Stomach (tissue), 9 donors: ENCODE measurements around the gene PLCH2. TPM values are rescaled to one million over a fixed set of nuclear protein-coding genes. Genes with fewer than 3 reads are reported as not detected.

Experiments used
- DNase-seq, 2 donors: peaks; one replicate each; pipeline versions ENCODE4 v3.0.0 to v3.0.0-alpha.2; 2013 to 2019
- H3K27ac ChIP-seq, 5 donors: fragments of 200-600 bp in 4 of 5; sonication (generic) in 4 of 5; one replicate each; pipeline ENCODE4 v1.5.1; 2013 to 2019; ENCODE audit warnings: mild to moderate bottlenecking in 1 of 5, moderate library complexity in 1 of 5
- H3K27me3 ChIP-seq, 3 donors: fragments of 200-600 bp; sonication (generic); one replicate each; pipeline ENCODE4 v1.5.1; 2017 to 2019; ENCODE audit warnings: mixed run types in 1 of 3
- H3K36me3 ChIP-seq, 4 donors: fragments of 200-600 bp; sonication (generic); 1 replicate in 3 of 4; 2 replicates in 1 of 4; pipeline ENCODE4 v1.5.1; 2016 to 2019
- H3K4me1 ChIP-seq, 4 donors: fragments of 200-600 bp; sonication (generic); one replicate each; pipeline ENCODE4 v1.5.1; 2016 to 2019
- H3K4me3 ChIP-seq, 4 donors: fragments of 200-600 bp; sonication (generic) in 3 of 4; one replicate each; pipeline ENCODE4 v1.5.1; 2016 to 2019; ENCODE audit warnings: mild to moderate bottlenecking in 1 of 4
- H3K9me3 ChIP-seq, 4 donors: fragments of 200-600 bp; sonication (generic); one replicate each; pipeline ENCODE4 v1.5.1; 2016 to 2019
- EP300 ChIP-seq: sonication (generic); formaldehyde crosslinking; IDR thresholded peaks from one replicate; pipeline ENCODE4 v1.6.1; 2017; ENCODE audit warnings: antibody characterized with exemption
- POLR2A ChIP-seq, 4 donors: fragments of 450-650 bp; IDR thresholded peaks; one replicate each; pipeline ENCODE4 v1.6.1; 2016; ENCODE audit warnings: antibody characterized with exemption in 4 of 4, control low read depth in 2 of 4, mild to moderate bottlenecking in 1 of 4, moderate library complexity in 1 of 4
- POLR2AphosphoS5 ChIP-seq, 3 donors: sonication (generic); formaldehyde crosslinking; IDR thresholded peaks; one replicate each; pipeline ENCODE4 v1.6.1; 2016; ENCODE audit warnings: antibody characterized with exemption in 3 of 3
- WGBS, 5 donors: extraction: QIAGEN DNeasy Blood & Tissue Kit in 3 of 5; methylation state at CpG; one replicate each; pipeline versions ENCODE4 v1.1.5 to v1.1.7; 2013 to 2018; 5-methylcytosine and 5-hydroxymethylcytosine counted together
- intact Hi-C: fragments of 100-400 bp; cut with DNase I; formaldehyde crosslinking; loops from one replicate; pipeline ENCODE4 v1.15.1; 2023; ENCODE audit warnings: low total_unique reads
- polyA plus RNA-seq, 3 donors: library from polyadenylated mRNA; stranded (reverse); fragments of 200-250 nt; gene quantifications; one replicate each; pipeline ENCODE4 v1.2.3, GENCODE V29; 2013
- total RNA-seq, 5 donors: library from RNA; depleted of rRNA; stranded (reverse); fragments of >200 nt; gene quantifications; one replicate each; pipeline versions ENCODE4 v1.1.0 to v1.2.3, GENCODE V29; 2014 to 2016
- TF ChIP-seq, protein P1 (sequence below), 7 experiments: fragments of 450-650 bp in 4 of 7; fragments of 200-600 bp in 3 of 7; sonication (generic) in 3 of 7; IDR thresholded peaks; one replicate each; pipeline ENCODE4 v1.5.1; 2016 to 2019; ENCODE audit warnings: antibody characterized with exemption in 7 of 7, control low read depth in 2 of 7, mild to moderate bottlenecking in 1 of 7
- donor health status: healthy with polysubstance abuse.
- donor health status: Bipolar disorder and iron deficiency.
- donor health status: healthy.

Gene PLCH2
- total and polyA plus RNA-seq, 8 donors = 0.55 to 24.9 (median 1.0) TPM; not detected in 2

DNA sequence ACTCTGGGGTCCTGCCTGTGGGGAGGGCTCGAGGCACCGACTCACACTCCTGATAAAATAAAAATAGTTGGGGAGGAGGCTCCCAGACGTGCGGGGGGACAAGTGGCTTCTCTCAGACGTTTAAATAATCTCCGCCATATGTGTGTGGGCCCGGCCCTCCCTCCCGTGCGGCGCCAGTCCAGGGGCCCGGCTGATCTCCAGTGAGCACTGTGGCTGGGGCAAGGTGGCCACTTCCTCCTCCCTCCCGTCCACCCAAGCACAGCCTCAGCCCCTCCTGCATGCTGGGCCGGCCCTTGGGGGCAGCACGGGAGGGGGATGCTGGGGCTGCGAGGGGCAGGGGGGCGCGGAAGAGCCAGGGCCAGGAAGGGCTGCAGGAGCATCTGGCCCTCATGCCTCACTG, 4.0 kb upstream of the PLCH2 start:
- intact Hi-C loops = no loop called here
- 44 to 57% (median 55%) methylated on average over 7 to 17 of the region's 17 CpGs for WGBS, 5 donors
- H3K4me3 ChIP-seq = no peak overlapping the region
- no peak overlapping the region for H3K27ac ChIP-seq
- no peak for DNase-seq
- H3K36me3 ChIP-seq = no peaks in the 10 kb centered on the region
- TF ChIP-seq, protein P1, sequence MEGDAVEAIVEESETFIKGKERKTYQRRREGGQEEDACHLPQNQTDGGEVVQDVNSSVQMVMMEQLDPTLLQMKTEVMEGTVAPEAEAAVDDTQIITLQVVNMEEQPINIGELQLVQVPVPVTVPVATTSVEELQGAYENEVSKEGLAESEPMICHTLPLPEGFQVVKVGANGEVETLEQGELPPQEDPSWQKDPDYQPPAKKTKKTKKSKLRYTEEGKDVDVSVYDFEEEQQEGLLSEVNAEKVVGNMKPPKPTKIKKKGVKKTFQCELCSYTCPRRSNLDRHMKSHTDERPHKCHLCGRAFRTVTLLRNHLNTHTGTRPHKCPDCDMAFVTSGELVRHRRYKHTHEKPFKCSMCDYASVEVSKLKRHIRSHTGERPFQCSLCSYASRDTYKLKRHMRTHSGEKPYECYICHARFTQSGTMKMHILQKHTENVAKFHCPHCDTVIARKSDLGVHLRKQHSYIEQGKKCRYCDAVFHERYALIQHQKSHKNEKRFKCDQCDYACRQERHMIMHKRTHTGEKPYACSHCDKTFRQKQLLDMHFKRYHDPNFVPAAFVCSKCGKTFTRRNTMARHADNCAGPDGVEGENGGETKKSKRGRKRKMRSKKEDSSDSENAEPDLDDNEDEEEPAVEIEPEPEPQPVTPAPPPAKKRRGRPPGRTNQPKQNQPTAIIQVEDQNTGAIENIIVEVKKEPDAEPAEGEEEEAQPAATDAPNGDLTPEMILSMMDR (IDR thresholded peaks at IDR 0.05) = no peak
- TF ChIP-seq POLR2AphosphoS5 (IDR thresholded peaks at IDR 0.05) = no peak
- TF ChIP-seq POLR2A (IDR thresholded peaks at IDR 0.05) = no peak
- no peak for TF ChIP-seq EP300
- H3K9me3 ChIP-seq = no peaks in the 10 kb centered on the region
- peaks cover 4 to 94% (median 23%) of the 10 kb centered on the region in 3 donors for H3K27me3 ChIP-seq
- H3K4me1 ChIP-seq = peaks cover 0 to 6% (median 4%) of the 10 kb centered on the region in 4 donors

DNA sequence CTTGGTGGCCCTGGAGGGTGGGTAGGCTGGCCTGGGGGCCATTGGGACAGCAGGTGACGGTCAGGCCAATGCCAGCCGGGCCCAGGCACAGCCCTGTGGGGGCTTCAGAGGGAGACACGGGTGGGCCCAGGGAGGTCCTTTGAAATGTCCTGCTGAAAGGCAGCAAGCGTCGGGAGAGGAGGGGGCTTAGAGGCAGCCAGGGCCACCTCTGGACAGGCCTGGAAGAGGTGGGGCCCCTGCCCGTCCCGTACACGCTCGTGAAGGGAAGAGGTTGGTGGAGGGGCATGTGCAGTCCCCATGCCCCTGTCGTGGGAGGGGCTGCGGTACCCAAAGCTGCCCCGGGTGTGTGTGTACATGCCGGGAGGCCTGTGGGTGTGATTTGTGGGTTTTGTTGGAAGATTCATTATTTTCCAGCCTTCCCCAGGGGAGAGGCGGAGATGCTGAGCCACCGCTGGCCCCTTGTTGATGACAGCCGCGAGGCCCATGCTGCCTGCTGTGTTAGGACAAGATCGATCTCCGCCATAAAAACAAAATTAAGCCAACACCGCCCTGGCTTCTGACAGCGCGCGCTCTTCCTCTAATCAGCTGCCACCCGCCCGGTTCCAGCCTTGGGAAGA, 3.4 kb upstream of the PLCH2 start:
- no peaks in the 10 kb centered on the region for H3K36me3 ChIP-seq
- H3K27ac ChIP-seq = no peak overlapping the region
- peaks cover 0 to 94% (median 18%) of the 10 kb centered on the region in 3 donors for H3K27me3 ChIP-seq
- TF ChIP-seq EP300 = no peak
- TF ChIP-seq, protein P1 (IDR thresholded peaks at IDR 0.05) = no peak
- TF ChIP-seq POLR2AphosphoS5 (IDR thresholded peaks at IDR 0.05) = no peak
- TF ChIP-seq POLR2A (IDR thresholded peaks at IDR 0.05) = no peak
- DNase-seq = no peak
- H3K9me3 ChIP-seq = no peaks in the 10 kb centered on the region
- H3K4me3 ChIP-seq = no peak overlapping the region
- 70 to 76% (median 74%) methylated on average over 25 of the region's 25 CpGs for WGBS, 5 donors
- intact Hi-C loops = no loop called here
- peaks cover 0 to 4% (median under 1%) of the 10 kb centered on the region in 4 donors for H3K4me1 ChIP-seq

DNA sequence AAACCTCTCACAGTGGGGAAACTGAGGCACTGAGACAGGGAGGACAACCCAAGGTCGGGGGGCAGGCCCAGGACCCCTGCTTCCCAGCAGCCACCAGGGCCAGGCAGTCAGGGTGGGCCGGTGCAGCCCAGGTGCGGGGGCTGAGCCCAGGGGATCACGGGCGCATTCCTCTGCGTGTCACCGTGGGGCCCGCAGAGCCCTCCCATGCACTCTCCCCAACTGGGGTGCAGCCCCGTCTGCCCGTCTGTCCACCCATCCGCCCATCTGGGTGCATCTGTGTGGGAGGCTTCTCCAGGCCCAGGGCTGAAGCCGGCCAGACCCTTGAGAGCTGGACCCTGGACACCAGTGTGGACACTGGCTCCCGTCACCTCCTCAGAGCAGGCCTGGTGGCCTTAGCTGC, 2.9 kb upstream of the PLCH2 start:
- no peak for TF ChIP-seq POLR2AphosphoS5 (IDR thresholded peaks at IDR 0.05)
- no peak for TF ChIP-seq POLR2A (IDR thresholded peaks at IDR 0.05)
- TF ChIP-seq EP300 = no peak
- TF ChIP-seq, protein P1 (IDR thresholded peaks at IDR 0.05) = no peak
- Histone ChIP-seq H3K9me3 (no peaks in the 10 kb centered on the region), H3K4me1 (peaks cover 0 to 9% (median 2%) of the 10 kb centered on the region in 4 donors), H3K27ac (no peak overlapping the region), H3K36me3 (no peaks in the 10 kb centered on the region), H3K27me3 (peaks cover 0 to 94% (median 12%) of the 10 kb centered on the region in 3 donors), H3K4me3 (no peak overlapping the region)
- intact Hi-C loops = no loop called here
- WGBS, 5 donors = 80 to 92% (median 90%) methylated on average over 2 to 13 of the region's 13 CpGs
- no peak for DNase-seq

DNA sequence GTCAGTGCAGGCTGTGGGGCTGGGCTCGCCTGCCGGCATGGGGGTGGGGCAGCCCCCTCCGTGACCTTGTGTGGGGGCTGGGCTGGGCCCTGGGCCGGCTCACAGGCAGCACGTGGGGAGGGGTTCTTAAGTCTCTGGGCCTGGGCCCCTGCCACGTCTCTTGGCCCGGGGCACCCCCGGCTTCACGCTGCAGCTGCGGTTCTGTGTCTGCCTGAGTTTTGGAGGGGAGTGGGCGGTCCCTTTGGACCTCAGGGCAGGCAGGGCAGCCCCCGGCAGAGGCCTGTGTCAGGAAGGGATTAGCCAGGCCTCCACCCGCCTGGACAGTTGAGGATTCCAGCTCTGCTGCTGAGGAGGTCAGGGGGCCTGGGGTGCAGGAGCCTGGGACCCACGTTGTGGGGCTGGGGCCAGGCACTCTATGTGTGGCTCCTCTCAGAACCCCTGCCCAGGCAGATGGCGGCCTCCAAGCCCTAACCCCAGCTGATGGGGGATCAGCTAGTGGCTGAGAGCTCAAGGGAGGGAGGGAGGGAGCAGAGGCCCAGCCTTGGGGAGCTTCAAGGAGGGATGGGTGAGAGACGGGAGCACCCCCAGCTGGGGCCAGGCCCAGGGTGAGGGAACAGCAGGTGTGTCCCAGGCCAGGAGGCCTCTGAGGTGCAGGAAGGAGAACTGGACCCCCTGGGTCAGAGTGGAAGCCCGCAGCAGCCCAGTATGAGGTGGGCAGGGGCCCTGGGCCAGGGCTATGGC, 1.8 kb upstream of the PLCH2 start:
- TF ChIP-seq POLR2AphosphoS5 (IDR thresholded peaks at IDR 0.05) (no peak), POLR2A (IDR thresholded peaks at IDR 0.05) (no peak)
- TF ChIP-seq, protein P1 (IDR thresholded peaks at IDR 0.05) = no peak
- peaks cover 0 to 84% (median 4%) of the 10 kb centered on the region in 3 donors for H3K27me3 ChIP-seq

More for the DNA sequence above, 1.8 kb upstream of the PLCH2 start:
- no peaks in the 10 kb centered on the region for H3K9me3 ChIP-seq
- H3K27ac ChIP-seq = no peak overlapping the region
- intact Hi-C loops = no loop called here
- peak in 1 of 2 donors; percentile 32 for DNase-seq
- no peak overlapping the region for H3K4me3 ChIP-seq
- WGBS, 5 donors = 49 to 88% (median 66%) methylated on average over 2 to 17 of the region's 17 CpGs
- H3K4me1 ChIP-seq = peaks cover 0 to 11% (median 2%) of the 10 kb centered on the region in 4 donors
- no peaks in the 10 kb centered on the region for H3K36me3 ChIP-seq
